Activated naive CD8-positive, alpha-beta T cell treated with anti-CD3 and anti-CD28 coated beads, Interleukin-2, amount 50 U/mL, for 16 hours (primary cell): Measurements from ENCODE around the gene PDE7B.

Experiments
- DNase-seq: peaks from one replicate; pipeline ENCODE4 v3.0.0-alpha.2; 2020; ENCODE audit warnings: low read depth, low spot score

The PDE7B gene

DNA sequence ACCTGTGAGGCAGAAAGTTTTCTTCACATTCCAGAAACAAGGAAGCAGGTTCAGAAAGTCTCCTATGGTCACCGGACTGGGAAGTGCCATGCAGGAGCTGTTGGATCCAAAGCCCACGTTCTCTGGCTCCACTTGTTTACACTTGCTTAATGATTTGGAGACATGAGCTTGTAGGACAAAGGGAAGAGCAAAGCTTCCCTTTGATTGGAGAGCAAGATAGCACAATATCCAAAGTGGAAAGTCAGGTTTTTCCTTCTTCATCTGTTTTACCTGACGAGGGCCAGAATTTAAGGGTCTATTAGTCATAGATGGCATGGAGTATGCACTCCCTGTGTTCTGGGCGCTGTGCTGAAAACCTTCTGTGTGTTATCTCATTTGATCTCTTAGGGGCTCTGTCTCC is 81.2 kb downstream of the PDE7B start:
- DNase-seq, result no peak

DNA sequence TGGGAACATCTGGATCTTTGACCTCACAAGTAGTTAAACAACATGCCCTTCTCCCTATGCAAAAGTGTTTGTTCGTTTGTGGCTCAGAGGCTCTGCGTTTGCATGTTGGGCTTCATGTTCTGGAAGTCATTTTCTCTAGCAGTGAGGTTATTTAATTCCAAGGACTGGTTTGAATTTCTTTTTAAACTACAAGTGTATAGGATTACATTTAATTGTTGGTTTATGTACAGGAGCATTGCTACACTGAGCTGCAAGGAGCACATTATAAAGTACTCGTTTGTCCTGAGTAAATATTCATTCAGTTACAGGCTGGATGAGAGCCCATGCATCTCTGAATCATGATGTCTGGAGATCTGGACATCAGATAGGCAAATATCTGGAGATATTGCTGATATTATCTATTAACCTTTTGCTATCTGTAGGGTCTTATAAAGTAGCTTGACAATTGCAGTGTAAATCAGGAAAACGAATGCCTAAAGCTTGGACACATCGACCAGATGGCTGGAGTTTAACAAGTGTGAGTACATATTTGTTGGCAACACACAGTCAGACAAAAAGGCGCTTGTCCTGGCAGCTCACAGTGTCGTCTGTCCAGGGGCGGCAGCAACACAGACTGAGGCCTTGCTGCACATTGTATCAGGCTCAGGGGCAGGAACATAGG is 84.6 kb downstream of the PDE7B start:
- no peak for DNase-seq

GRCh38 chr6:135936606-135937005 is 85.1 kb downstream of the PDE7B start:
- no peak for DNase-seq

- DNase-seq, result no peak
These were observed 85.6 kb downstream of the PDE7B start for GRCh38 chr6:135937106-135937505.

GRCh38 chr6:135938576-135939207 is 87.2 kb downstream of the PDE7B start:
- no peak for DNase-seq

DNA sequence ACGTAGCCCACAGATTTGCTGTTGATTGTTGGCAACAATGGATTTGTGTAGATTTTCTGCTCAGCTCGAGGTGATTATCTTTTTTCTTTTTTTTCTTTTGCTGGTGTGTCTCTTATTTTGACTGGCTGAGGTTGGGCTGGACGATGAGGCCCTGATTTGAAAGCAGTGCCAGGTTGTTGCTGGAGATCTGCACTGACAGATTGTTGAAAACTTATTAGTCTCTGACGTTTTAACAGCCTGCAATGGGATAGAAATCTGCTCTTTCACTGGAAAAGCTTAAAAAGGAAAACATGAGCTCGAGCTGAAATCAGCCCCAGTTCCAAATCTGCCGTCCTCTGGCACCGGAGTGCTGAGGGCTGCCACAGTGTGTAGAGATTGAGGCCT is 87.7 kb downstream of the PDE7B start:
- no peak for DNase-seq

GRCh38 chr6:135940616-135941167 is 89.2 kb downstream of the PDE7B start:
- no peak for DNase-seq

DNA sequence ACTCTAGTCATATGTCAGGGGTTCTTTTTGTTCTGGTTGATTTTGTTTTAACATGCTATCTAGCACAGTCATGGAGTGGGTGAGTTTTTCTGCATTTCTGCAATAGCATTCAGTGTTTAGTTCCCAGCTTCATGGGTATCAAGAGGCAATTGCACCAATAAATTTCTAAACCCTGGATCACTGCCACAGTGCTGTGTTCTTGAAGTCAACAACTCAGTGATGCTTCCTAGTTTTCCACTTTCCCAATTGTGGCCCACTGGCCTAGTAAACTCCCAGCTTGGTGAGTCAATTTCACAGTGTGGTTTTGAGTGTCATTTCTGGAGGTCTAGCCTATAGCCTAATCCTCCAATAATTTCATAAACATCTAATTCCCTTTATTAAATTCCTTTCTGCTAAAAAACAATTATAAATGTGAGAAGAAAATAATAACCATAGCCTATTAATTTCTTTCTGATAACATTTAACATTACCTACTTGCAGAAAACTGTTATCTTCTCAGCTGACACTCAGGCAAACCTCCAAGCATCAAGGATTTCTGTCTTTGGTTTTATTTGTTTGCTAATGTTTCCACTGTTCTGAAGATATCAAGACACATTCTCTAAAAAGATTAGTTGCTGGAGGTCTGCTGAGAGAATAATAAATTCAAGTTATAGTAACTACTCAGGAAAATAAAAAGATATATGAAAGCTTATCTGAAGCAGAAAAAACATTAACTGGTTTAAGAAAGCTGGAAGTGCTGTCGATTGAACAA is 89.9 kb downstream of the PDE7B start:
- DNase-seq, result no peak

GRCh38 chr6:135944120-135944519 is 92.6 kb downstream of the PDE7B start:
- DNase-seq, result no peak

GRCh38 chr6:135946674-135947073 is 95.2 kb downstream of the PDE7B start:
- DNase-seq, result no peak

DNA sequence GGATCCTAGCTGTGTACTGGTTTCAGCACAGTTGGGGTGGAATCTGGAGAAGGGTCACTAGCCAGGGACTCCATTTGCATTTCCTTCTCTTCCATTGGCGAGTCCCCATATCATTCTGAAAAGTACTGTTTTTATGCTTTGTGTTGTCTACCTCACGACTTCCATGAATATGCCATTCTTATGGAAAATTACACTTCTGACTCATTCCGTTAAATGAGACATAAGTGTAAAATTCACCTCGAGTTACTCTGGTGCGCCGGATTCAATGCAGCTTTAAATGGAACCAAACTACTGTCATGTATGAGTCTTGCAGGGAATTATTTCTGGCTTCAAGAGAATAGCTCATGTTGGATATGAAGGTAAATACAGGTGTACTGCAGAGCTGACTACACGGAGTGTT is 99.2 kb downstream of the PDE7B start:
- DNase-seq, result no peak

DNA sequence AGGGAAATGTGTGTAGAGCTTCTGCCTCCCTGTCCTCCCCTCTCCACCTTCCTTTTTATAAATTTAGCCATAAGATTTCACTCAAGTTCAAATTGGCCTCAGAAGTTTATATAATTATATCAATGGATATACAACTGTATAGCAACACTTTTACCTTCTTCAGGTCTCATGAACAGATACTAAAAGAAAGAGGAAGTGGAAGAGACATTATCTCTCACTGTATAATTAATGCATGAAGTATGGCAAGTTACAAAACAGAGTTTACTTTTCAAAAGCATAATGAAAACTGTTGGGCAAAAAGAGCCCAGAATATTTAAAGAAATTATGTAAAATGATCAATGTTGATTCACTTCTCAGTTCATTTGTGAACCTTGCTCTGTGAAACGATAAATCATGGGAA is 99.7 kb downstream of the PDE7B start:
- DNase-seq, result no peak

- DNase-seq, result no peak
These were observed 102.3 kb downstream of the PDE7B start for GRCh38 chr6:135953818-135954217.

DNA sequence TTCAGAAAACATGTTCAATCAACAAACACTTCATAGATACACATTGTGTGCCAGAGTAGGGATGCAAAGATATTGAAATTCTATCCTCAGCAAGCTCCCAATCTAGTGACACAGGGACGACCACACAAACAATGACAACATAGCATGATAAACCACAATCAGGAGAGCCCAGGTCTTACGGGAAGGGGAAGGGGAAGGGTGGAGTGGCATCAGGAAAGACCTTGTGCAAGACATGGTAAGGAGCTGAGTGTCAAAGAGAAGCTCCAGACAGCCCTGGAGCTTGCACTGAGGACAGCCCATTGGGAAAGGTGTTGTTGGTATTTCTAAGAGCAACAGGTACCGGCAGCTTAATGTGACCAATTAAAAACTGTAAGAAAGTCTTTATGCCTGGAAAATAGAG is 103.6 kb downstream of the PDE7B start:
- no peak for DNase-seq

DNA sequence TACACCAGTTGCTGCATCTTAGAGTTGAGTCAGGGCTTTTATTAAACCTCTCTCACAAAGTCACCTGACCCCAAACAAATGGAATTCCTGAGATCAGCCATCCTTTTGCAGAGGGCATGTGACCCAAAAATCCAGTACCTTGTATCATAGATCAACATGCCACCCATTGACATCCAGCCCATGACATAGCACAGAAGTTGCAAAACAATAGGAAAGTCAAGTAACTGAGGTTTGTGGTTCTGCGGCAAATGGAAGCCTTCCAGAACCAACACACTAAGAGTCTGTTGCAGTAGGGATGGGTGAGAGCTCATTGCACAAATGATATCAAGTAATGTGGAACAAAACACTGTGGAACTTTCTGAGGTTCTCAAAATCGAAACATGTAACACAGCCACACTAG is 111.2 kb downstream of the PDE7B start:
- no peak for DNase-seq

GRCh38 chr6:135970750-135971149 is 119.2 kb downstream of the PDE7B start:
- DNase-seq, result no peak

DNA sequence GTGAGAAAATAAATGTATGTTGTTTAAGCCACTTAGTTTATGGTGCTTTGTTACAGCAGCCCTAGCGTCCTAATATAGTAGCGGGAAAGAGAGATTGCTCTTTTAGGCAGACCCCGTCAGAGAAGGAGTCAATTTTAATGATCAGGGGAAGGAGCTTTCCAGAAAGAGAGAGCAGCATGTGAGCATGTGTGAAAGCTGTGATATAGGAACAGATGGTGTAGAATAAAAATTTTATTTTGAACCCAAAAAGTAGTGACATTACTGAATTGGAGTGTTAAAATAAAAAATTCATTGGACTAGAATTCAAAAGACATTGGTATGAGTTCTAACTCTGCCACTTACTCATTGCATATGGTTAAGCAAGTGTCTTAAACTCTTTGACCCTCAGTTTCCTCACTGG is 119.8 kb downstream of the PDE7B start:
- no peak for DNase-seq

GRCh38 chr6:135972150-135972549 is 120.6 kb downstream of the PDE7B start:
- no peak for DNase-seq

GRCh38 chr6:135972586-135972985 is 121.1 kb downstream of the PDE7B start:
- DNase-seq, result no peak

- DNase-seq, result no peak
These were observed 122.9 kb downstream of the PDE7B start for GRCh38 chr6:135974426-135974825.

GRCh38 chr6:135976585-135976984 is 125.1 kb downstream of the PDE7B start:
- DNase-seq, result no peak

GRCh38 chr6:135983093-135983492 is 131.6 kb downstream of the PDE7B start:
- DNase-seq, result no peak
